DMS153 (cell line): ENCODE data around the gene NME9.

Source experiments
- DNase-seq: peaks from one replicate; lab custom pipeline; 2025; lab: John Stamatoyannopoulos, UW

The NME9 gene

GRCh38 chr3:138332472-138333073, 2.9 kb upstream of the NME9 start:
- DNase-seq: no peak

- DNase-seq: no peak
These were observed 1.7 kb upstream of the NME9 start for GRCh38 chr3:138331143-138331894.

GRCh38 chr3:138329984-138330293, 288 bp upstream of the NME9 start:
- DNase-seq: no peak

DNA sequence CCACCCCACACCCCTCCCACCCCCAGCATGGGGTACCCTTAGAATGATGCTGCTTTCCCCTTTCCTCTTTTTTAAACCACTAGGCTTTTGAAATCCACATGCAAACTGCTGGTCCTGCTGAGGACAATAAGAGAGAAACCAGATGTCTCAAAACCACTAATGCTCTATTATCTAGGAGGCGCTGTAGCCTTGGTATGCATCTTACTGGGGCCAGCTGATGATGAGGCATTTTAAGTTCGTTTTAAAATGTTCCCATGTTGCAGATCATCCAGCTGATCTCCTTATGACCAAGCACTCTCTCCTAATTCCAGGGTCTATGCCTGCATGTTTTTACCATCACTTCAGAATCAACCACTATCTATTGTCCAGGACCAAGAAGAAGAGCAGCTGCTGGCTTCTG, 1.3 kb downstream of the NME9 start:
- no peak for DNase-seq

DNA sequence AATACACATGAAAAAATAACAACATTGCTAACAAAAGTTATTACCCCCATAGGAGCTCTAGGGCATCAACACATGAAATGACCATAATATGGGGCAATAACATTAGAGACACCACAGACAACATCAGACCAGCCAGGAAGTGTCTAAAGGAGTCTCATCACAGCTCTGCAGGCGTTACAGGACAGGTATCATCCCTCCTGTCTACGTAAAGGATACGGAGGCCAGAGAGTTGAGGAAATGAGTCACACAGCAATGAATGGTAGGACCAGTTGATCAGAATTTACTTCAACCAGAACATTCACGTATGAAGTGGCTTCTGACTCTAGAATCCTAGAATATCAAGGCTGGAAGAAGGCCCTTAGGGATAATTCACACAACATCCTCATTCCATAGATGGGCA, 1.8 kb downstream of the NME9 start:
- DNase-seq: no peak

DNA sequence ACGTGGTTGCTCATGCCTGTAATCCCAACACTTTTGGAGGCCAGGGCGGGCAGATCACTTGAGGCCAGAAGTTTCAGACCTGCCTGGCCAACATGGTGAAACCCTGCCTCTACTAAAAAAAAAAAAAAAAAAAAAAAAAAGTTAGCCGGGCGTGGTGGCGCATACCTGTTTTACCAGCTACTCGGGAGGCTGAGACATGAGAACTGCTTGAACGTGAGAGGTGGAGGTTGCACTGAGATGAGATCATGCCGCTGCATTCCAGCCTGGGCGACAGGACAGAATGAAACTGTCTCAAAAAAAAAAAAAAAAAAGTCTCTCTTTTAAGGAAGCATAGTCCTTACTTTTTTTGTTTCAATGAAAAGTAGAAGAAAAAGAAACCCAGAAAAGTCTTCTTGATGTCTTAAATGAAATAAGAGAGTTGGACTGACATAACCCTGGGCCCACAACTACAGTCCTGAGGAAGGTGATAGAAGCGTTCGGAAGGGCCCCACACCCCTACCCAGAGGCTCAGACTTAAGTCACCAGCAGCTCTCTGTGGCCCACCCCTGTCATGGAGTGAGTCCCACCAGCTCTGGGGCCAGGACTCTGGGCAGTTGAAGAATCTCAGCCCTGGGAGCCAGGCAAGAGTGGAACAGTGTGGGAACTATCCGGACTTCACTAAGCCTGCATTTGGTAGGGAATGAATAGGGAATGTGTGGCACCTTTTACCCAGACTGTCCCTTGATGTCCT, 2.6 kb downstream of the NME9 start:
- DNase-seq: no peak

GRCh38 chr3:138325990-138326389, 3.7 kb downstream of the NME9 start:
- DNase-seq: no peak

GRCh38 chr3:138323971-138324370, 5.7 kb downstream of the NME9 start:
- DNase-seq: no peak

- DNase-seq: no peak
These were observed 12.0 kb downstream of the NME9 start for GRCh38 chr3:138317687-138318086.

DNA sequence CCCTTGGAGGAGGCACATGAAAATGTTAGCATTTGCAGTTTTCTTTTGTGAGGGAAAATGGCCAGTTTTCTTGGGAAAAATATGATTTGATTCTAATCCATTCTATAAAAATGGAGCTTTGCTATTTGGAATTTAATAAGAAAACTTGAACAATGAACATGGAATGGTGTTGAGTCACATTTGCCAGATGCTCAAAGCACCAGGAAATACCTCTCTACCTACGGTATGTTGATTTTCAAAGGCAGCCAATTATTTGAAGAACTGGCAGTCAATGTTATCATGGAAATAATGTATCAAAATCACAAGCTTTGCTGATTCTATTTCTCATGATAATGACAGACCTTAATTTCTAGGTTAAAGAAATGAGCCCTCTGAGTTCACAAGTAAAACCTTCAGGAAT, 14.9 kb downstream of the NME9 start:
- DNase-seq: no peak

DNA sequence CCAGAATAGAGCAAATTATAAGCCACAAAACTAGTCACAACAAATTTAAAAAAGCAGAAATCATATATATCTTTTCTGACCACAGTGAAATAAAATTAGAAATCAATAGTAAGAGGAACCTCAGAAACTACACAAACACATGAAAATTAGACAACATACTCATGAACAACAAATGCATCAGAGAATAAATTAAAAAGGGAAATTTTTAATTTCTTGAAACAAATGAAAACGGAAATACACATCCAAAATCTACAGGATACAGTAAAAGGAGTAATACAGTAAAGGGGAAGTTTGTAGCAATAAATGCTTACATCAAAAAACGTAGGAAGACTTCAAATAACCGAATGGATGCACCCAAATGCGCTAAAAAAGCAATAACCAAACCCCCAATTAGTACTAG, 19.2 kb downstream of the NME9 start:
- DNase-seq: no peak

DNA sequence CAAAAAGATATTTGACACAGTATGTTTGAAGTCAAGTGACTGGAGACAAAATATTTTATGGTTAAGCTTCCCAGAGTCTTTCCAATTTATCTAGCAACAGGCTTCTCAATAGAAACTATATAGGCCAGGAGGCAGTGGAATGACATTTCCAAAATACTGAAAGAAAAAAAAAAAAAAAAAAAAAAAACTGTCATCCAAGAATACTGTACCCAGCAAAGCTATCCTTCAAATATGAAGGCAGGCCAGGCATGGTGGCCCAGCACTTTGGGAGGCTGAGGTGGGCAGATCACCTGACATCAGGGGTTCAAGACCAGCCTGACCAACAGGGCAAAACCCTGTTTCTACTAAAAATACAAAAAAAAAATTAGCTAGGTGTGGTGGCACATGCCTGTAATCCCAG, 20.9 kb downstream of the NME9 start:
- no peak for DNase-seq

GRCh38 chr3:138307899-138308298, 21.8 kb downstream of the NME9 start:
- DNase-seq: no peak

GRCh38 chr3:138303474-138303873, 26.2 kb downstream of the NME9 start:
- DNase-seq: no peak

DNA sequence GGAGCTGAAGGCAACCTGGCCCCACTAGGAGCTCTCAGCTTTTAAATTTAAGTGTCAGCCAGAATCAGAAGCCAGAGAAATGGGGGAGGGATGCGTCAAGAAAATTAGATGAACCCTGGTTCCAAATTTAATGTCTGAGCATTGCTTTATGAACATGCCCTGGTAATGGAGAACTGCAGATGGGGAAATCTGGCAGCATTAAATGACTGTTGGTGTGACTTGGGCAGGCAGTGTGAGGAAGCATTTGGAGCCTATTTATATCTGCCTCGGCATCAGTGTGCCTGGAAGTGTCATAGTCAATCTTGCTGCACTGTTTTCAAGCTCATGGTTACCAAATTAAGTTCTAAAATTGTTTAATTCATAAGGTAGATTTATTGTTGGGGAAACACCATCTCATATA, 29.0 kb downstream of the NME9 start:
- DNase-seq: no peak

DNA sequence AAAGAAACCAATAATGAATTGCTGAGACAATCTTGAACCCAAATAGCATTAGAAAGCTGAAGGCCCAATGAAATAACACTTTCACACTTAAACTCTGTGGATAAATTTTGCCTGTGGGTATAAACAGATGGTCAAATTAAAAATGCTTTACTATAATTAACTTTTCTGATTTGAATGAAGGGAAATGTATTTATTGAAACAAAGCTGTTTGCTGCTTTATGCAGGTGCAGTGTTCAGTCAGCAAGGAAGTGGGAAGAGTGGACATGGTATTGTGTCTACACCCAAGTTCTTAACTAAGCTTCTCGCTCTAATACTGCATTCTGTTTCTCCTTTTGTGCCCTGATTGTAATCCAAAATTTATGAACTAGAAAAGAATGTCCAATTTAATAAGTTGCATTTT, 31.8 kb downstream of the NME9 start:
- DNase-seq: no peak

- no peak for DNase-seq
These were observed 32.5 kb downstream of the NME9 start for GRCh38 chr3:138297059-138297607.

GRCh38 chr3:138296639-138297038, 33.0 kb downstream of the NME9 start:
- DNase-seq: no peak

DNA sequence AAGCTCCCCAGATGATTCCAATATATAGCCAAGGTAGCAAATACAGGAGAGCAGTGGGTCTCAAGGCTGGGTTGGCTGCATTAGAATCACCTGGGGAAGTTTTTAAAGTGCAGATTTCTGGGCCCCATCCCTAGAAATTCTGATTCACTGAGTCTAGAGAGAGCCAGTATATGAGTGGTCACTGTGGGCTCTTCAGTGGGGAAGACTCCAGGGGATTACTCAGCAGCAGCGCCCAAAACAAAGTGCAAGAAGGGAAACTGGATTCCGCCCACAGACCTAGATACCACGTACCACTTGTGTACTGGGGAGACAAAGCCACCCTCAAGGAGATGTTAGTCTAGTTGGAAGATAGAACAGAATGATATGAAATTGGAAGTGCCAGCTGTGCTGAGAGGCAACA, 40.0 kb downstream of the NME9 start:
- DNase-seq: no peak

DNA sequence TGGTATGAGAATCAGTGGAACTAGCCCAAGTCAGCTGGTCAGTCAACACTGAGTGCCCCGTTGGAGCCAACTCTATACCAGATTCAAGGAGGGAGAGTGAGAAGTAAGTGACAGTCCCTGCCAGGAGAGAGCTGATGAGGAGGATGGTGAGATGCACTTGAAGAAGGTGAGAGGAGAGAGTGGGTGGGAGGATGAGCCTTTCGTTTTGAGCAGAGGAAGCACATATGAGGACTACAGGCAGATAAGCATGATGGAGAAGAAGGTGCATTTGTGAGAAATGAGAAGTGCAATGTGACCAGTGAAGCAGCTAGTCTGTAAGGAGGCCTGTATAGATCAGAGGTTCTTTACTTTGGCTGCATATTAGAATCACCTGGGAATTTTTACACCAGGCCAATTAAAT, 40.4 kb downstream of the NME9 start:
- DNase-seq: no peak

DNA sequence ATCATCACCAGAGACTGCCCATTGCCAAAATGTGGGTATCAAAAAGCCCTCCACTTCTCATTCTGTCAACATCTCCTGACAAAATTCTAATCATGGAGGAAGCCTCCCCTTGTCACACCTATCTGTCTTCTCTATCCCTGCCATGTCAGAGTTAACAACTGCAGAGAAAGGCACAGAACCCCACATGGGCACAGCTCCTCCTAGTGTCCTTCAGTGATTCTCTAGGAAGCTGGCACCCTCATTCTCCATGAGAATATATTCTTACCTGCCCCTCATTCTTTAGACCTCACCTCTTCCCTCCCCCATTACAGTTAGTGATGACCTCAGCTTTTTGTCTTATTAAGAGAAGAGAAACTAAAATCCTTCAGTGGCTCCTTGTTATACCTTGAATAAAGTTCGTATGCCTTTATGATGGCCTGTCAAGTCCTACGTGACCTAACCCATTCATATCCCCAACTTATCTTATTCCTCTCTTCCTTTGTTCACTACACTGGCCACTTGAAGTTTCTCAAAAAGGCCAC, 44.6 kb downstream of the NME9 start:
- DNase-seq: no peak

DNA sequence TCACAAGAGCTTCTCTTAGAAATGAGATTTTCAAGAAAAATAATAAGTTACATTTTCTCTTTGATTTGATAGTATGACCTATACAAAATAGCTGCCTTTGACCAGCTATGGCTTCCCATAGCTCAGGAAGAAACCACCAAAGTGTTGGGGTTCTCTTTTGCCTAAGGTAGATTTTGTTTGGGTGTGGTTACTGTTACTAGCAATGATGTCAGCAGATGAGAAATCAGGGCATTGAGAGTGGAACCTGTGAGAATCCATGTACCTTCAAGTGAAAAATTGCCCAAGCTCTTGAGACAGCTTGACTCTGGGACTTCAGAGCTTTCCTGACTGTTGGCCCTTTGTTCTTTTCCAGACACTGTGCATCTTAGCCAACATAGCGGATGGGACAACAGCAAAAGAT, 45.6 kb downstream of the NME9 start:
- no peak for DNase-seq

- no peak for DNase-seq
These were observed 46.8 kb downstream of the NME9 start for GRCh38 chr3:138282836-138283235.
